PC-9 (cell line): ENCODE measurements around the gene NTM. TPM values are rescaled to one million over a fixed set of nuclear protein-coding genes. Genes with fewer than 3 reads are reported as not detected.
"Not testable (repeated sequence)": the region's sequence is repeated elsewhere in the genome, so short reads cannot be mapped to it uniquely, and the experiment has no call there.

Experiments used
- BruUV-seq: library from RNA; stranded (reverse); fragments of 400-500 nt; replicated peaks from 2 replicates; lab custom pipeline; 2021; lab: Mats Ljungman, UMichigan
- CTCF ChIA-PET: fragments of 300-600 bp; sonication (Branson Sonifier 250); formaldehyde crosslinking; loops from one replicate; lab custom pipeline; 2022; ENCODE audit warnings: antibody characterized with exemption; lab: Charles Lee
- POLR2A ChIA-PET: fragments of 300-600 bp; sonication (Branson Sonifier 250); formaldehyde crosslinking; loops from one replicate; lab custom pipeline; 2022; ENCODE audit warnings: antibody characterized with exemption; ENCODE audit not compliant: unreplicated experiment; lab: Charles Lee
- DNase-seq, 2 experiments: peaks; one replicate each; pipeline versions ENCODE4 v3.0.0 to v3.0.0-alpha.2; 2015 to 2022; ENCODE audit warnings: mixed read lengths in 1 of 2
- H2AFZ ChIP-seq: fragments of 200-600 bp; sonication (generic); 2 replicates; pipeline ENCODE4 v1.8.1; 2017; ENCODE audit warnings: antibody characterized with exemption
- H3F3A ChIP-seq: fragments of 200-600 bp; sonication (generic); 2 replicates; pipeline ENCODE4 v1.8.1; 2017; ENCODE audit warnings: antibody characterized with exemption, mild to moderate bottlenecking, low read depth; ENCODE audit not compliant: insufficient read depth
- H3K27ac ChIP-seq: fragments of 200-600 bp; sonication (generic); 2 replicates; pipeline ENCODE4 v1.6.1; 2016; ENCODE audit warnings: mixed run types
- H3K27me3 ChIP-seq: fragments of 200-600 bp; sonication (generic); 2 replicates; pipeline ENCODE4 v1.6.1; 2016; ENCODE audit warnings: low read depth, mixed run types; ENCODE audit not compliant: insufficient read depth
- H3K36me3 ChIP-seq: fragments of 200-600 bp; sonication (generic); 2 replicates; pipeline ENCODE4 v1.6.1; 2016; ENCODE audit warnings: low read depth, mixed run types
- H3K4me1 ChIP-seq: fragments of 200-600 bp; sonication (generic); replicated peaks from 2 replicates; pipeline ENCODE4 v1.6.1; 2016; ENCODE audit warnings: mixed run types; ENCODE audit not compliant: insufficient read depth
- H3K4me2 ChIP-seq: fragments of 200-600 bp; sonication (generic); 2 replicates; pipeline ENCODE4 v1.6.1; 2017; ENCODE audit warnings: mixed run types
- H3K4me3 ChIP-seq: fragments of 200-600 bp; sonication (generic); 2 replicates; pipeline ENCODE4 v1.6.1; 2016; ENCODE audit warnings: mixed run types
- H3K79me2 ChIP-seq: fragments of 200-600 bp; sonication (generic); 2 replicates; pipeline ENCODE4 v1.6.1; 2017; ENCODE audit warnings: low read depth, mixed run types
- H3K9me2 ChIP-seq: fragments of 200-600 bp; sonication (generic); 2 replicates; pipeline ENCODE4 v1.8.1; 2017; ENCODE audit warnings: mild to moderate bottlenecking; ENCODE audit not compliant: insufficient read depth
- H3K9me3 ChIP-seq: fragments of 200-600 bp; sonication (generic); 2 replicates; pipeline ENCODE4 v1.8.1; 2016; ENCODE audit warnings: low read depth; ENCODE audit not compliant: insufficient read depth
- H4K20me1 ChIP-seq: fragments of 200-600 bp; sonication (generic); 2 replicates; pipeline ENCODE4 v1.8.1; 2017; ENCODE audit not compliant: insufficient read depth
- EZH2 ChIP-seq: fragments of 200-600 bp; sonication (generic); IDR thresholded peaks from 2 replicates; pipeline ENCODE4 v1.8.0; 2017; ENCODE audit warnings: antibody characterized with exemption, low read depth
- intact Hi-C: fragments of 100-400 bp; cut with micrococcal nuclease; formaldehyde crosslinking; loops from one replicate; pipeline ENCODE4 v1.10.0; 2022; ENCODE audit not compliant: unreplicated experiment
- total RNA-seq: library from RNA; stranded (reverse); gene quantifications from 2 replicates; pipeline ENCODE4 v1.2.3, GENCODE V29; 2021
- TF ChIP-seq, protein P1 (sequence below): fragments of 200-600 bp; sonication (generic); conservative IDR thresholded peaks from 2 replicates; pipeline ENCODE4 v1.6.1; 2017; ENCODE audit warnings: mixed run types, antibody characterized with exemption, mild to moderate bottlenecking, moderate library complexity

The NTM gene
- total RNA-seq, 1 experiment from 2014 or later, result not detected

DNA sequence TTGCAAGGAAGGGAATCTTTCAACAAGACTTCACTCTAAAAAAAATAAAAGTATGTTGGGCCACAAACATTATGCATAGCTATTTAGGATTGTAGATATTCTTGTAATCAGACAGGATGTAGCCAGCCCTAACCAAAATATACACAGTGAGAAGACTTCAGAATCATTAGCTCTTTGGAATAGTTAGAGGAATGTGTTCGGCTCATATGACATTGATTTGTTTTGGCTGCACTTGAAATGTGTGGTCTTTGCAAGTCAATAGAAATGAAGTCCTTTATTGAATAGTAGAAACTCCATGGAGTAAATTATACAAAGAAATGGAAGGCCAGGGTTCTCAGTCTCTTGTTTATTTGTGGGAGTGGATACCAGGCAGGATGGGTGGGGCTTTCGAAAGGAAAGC lies 692.1 kb downstream of the NTM start:
- Histone ChIP-seq H4K20me1 (no peaks in the 10 kb centered on the region), H3K9me2 (no peaks in the 10 kb centered on the region), H3K27ac (no peak overlapping the region), H3K9me3 (no peaks in the 10 kb centered on the region), H3K79me2 (no peaks in the 10 kb centered on the region), H3K4me1 (no peaks in the 10 kb centered on the region), H3K4me2 (no peak overlapping the region), H3F3A (no peaks in the 10 kb centered on the region), H2AFZ (no peak overlapping the region), H3K27me3 (0 out of 2 replicates have a peak, but pooled peaks cover 2% of the 10 kb centered on the region), H3K36me3 (no peaks in the 10 kb centered on the region), H3K4me3 (no peak overlapping the region)
- DNase-seq, result no peak
- intact Hi-C loops, result no loop called here
- no TSS peak for BruUV-seq
- POLR2A ChIA-PET, result no interaction called here
- no peak for TF ChIP-seq EZH2
- TF ChIP-seq, protein P1, sequence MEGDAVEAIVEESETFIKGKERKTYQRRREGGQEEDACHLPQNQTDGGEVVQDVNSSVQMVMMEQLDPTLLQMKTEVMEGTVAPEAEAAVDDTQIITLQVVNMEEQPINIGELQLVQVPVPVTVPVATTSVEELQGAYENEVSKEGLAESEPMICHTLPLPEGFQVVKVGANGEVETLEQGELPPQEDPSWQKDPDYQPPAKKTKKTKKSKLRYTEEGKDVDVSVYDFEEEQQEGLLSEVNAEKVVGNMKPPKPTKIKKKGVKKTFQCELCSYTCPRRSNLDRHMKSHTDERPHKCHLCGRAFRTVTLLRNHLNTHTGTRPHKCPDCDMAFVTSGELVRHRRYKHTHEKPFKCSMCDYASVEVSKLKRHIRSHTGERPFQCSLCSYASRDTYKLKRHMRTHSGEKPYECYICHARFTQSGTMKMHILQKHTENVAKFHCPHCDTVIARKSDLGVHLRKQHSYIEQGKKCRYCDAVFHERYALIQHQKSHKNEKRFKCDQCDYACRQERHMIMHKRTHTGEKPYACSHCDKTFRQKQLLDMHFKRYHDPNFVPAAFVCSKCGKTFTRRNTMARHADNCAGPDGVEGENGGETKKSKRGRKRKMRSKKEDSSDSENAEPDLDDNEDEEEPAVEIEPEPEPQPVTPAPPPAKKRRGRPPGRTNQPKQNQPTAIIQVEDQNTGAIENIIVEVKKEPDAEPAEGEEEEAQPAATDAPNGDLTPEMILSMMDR, result no peak
- CTCF ChIA-PET, result no interaction called here

DNA sequence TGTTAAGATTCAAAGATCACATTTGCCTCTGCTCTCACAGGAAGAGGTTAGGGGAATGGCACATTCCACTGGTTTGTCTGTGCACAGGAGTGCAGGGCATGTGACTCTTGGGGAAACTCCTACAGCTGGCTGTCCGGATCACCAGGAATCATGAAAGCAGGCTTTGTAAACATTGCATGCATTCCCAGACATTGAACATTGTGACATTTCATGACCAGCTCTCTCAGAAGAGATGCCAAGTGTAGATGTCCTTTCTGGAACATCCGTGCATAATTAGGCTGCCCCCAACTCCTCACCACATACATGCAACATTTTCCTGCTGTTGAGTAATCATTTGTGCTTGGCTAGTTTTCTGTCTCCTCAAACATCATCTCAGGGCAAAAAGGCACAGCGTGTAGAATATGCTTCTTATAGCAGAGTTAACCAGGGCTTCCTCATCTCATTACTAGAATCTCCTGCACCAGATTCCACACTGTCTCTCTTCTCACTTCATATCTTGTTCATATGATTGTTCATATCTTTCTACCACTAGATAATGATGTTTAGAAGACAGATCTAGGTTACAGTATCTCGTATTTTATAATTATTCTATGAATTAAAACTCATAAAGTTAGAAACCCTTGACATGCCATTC lies 694.7 kb downstream of the NTM start:
- ChIA-PET CTCF (no interaction called here), POLR2A (no interaction called here)
- no peak overlapping the region for H2AFZ ChIP-seq
- TF ChIP-seq EZH2, result no peak
- TF ChIP-seq, protein P1, result no peak
- DNase-seq, result no peak
- BruUV-seq, result no TSS peak
- no peaks in the 10 kb centered on the region for H3K9me2 ChIP-seq
- intact Hi-C loops, result no loop called here
- H3K36me3 ChIP-seq, result no peaks in the 10 kb centered on the region
- no peaks in the 10 kb centered on the region for H3K4me1 ChIP-seq
- H3K9me3 ChIP-seq, result no peaks in the 10 kb centered on the region
- H3K4me2 ChIP-seq, result no peak overlapping the region
- no peaks in the 10 kb centered on the region for H3K79me2 ChIP-seq
- no peaks in the 10 kb centered on the region for H3F3A ChIP-seq
- H4K20me1 ChIP-seq, result no peaks in the 10 kb centered on the region
- no peaks in the 10 kb centered on the region for H3K27me3 ChIP-seq
- H3K27ac ChIP-seq, result no peak overlapping the region
- H3K4me3 ChIP-seq, result no peak overlapping the region

DNA sequence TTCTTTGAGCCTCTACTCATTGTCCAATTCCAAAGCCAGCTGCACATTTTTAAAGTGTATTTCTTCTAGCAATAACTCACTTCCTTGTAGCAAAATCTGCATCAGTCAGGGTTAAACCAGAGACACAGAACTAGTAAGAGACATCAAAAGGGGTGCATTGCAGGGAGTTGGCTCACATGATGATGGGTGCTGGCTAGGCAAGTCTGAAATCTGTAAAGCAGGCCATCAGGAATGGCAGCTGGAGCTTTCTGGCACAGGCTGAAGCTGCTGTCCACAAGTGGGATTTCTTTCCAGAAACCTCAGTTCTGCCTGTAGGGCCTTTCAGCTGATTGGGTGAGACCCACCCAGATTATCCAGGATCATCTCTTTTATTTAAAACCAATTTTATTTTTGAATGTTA lies 698.1 kb downstream of the NTM start:
- H3K4me3 ChIP-seq, result no peak overlapping the region
- H3K4me2 ChIP-seq, result no peak overlapping the region
- H3K36me3 ChIP-seq, result no peaks in the 10 kb centered on the region
- no peaks in the 10 kb centered on the region for H4K20me1 ChIP-seq
- no peaks in the 10 kb centered on the region for H3K9me2 ChIP-seq
- TF ChIP-seq EZH2, result no peak
- TF ChIP-seq, protein P1, result no peak
- intact Hi-C loops, result no loop called here
- ChIA-PET POLR2A (no interaction called here), CTCF (no interaction called here)
- H3F3A ChIP-seq, result no peaks in the 10 kb centered on the region
- BruUV-seq, result no TSS peak
- no peak overlapping the region for H2AFZ ChIP-seq
- no peaks in the 10 kb centered on the region for H3K27me3 ChIP-seq
- no peak overlapping the region for H3K27ac ChIP-seq
- DNase-seq, result no peak
- H3K4me1 ChIP-seq, result no peaks in the 10 kb centered on the region
- no peaks in the 10 kb centered on the region for H3K9me3 ChIP-seq
- no peaks in the 10 kb centered on the region for H3K79me2 ChIP-seq

- H3K9me3 ChIP-seq, H3K36me3 ChIP-seq, DNase-seq, BruUV-seq, H2AFZ ChIP-seq, intact Hi-C loops, CTCF ChIA-PET, H3K9me2 ChIP-seq, H3K4me2 ChIP-seq, H3K4me1 ChIP-seq, H3K27me3 ChIP-seq, H3K27ac ChIP-seq, H3K79me2 ChIP-seq, H4K20me1 ChIP-seq, H3F3A ChIP-seq, H3K4me3 ChIP-seq, POLR2A ChIA-PET: not testable (repeated sequence)
These were observed 699.2 kb downstream of the NTM start for GRCh38 chr11:132069593-132069992.

DNA sequence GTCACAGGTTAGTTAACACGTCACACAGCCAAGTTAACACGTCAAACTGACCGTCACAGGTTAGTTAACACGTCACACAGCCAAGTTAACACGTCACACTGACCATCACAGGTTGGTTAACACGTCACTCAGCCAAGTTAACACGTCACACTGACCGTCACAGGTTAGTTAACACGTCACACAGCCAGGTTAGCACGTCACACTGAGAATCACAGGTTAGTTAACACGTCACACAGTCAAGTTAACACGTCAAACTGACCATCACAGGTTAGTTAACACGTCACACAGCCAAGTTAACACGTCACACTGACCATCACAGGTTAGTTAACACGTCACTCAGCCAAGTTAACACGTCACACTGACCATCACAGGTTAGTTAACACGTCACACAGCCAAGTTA lies 700.5 kb downstream of the NTM start:
- H2AFZ ChIP-seq, H3K4me3 ChIP-seq, H4K20me1 ChIP-seq, DNase-seq, H3F3A ChIP-seq, CTCF ChIA-PET, H3K79me2 ChIP-seq, H3K4me2 ChIP-seq, H3K9me3 ChIP-seq, BruUV-seq, H3K36me3 ChIP-seq, H3K9me2 ChIP-seq, H3K27me3 ChIP-seq, H3K4me1 ChIP-seq, intact Hi-C loops, POLR2A ChIA-PET, H3K27ac ChIP-seq: not testable (repeated sequence)
